Epidermal melanocyte (primary cell): ENCODE results near the gene ERCC8.
"Not testable (repeated sequence)": the region's sequence is repeated elsewhere in the genome, so short reads cannot be mapped to it uniquely, and the experiment has no call there.

Experiments used
- DNase-seq: peaks from one replicate; pipeline ENCODE4 v3.0.0; 2011; ENCODE audit warnings: low spot score; ENCODE audit not compliant: insufficient read length

Gene ERCC8

DNA sequence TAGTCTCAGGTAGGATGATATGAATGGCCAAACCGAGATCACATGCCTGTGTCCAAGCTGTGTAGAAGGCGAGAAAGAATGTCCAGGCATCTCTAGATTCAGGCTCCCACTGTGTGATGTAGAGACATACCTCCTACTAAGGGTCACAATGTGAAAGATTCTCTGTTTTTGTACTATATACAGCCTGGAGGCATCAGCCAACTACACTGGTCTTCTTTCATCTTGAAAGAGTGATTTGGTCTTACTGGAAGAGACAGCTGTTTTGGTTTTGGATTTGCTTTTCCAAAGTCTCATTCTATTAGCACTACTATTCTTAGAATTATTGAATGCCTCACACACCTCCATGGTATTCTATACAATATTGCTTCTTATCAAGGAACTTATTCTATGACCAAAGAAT is 26.4 kb downstream of the ERCC8 start:
- no peak for DNase-seq

DNA sequence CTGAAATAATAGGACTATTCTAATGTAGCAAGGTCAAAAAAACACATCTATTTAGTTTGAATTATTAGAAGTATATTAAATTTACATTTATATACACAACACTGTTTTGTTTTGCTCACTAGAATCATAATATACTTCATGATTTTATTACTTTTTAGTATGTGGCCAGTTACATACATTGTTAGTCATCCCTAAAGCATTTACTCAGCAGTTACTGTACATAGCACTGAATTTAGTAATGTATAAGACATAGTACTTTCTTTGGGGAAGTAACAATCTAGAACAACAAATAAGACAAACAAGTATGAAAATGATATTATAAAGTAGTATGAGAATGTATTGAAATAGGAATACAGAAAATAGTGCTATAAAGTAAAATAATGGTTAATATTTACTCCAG is 28.2 kb downstream of the ERCC8 start:
- no peak for DNase-seq

DNA sequence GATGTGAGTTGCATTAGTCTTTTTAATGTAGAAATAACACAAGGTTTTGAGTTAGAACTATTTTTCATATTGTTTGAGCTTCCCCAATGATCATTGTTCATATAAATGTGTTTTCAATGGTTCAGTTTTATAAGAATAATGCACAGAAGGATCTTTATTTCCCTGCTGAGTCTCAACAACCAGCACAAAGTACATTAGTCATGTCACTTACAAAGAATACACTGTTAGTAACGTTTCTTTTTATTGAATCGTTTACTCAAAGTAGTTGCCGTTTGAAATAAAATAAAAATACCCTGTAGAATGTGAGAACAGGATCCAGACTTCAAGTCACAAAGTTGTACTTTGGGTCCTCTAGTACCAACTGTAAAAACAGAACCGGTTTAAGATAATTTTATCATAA is 41.5 kb downstream of the ERCC8 start:
- DNase-seq, result no peak

DNA sequence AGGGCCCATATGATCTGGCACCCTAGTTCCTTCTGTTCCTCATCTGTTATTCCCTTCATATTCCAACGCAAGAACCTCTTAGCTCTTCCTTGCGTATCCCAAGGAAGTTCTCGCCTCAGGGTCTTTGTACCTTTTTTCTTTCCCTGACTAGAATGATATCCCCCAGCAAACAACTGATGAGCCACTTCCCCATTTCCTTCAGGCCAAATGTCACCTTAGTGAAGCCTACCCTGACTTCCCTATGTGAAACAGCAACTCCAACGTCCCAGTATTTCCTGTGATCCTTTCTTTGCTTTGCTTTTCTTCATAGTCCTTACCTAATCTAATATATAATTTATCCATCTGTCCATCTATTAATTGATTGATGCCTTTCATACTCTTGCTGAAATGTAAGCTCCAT is 47.9 kb downstream of the ERCC8 start:
- no peak for DNase-seq

DNA sequence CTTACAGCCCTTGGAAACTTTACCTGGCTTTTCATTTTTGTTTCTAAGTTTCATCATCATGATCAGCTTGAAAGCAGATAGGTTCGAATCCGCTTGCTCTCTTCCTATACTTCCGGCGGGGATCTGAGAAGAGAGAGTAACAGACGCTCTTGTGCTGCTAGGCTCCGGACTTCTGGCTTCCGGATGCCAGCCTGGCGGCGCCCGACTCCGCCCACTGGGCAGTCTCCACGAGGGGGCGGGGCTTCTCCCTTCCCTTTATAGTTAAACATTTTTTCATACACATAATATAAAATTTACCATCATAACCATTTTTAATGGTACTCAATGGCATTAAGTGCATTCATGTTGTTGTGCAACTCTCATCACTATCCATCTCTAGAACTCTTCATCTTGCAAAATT is 51.3 kb downstream of the ERCC8 start:
- DNase-seq, result no peak

DNA sequence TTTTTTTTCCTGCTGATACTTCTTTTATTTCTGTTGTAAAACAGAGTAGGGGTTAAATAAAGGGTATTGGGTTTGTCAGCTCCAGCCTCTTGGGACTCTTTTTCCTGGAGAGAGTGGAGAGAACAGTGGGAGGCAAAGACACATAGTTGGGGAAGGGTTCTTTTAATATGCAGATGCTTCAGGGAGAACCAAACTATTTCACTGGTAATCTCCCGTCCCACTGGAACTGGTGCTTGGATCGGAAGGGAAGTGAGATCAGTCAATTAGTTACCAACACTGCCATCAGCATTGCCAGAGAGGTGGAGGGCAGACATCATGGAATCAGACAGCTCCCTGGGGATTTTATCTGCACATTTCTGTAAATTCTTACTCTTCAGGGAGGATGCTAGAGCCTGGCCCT is 53.2 kb downstream of the ERCC8 start:
- no peak for DNase-seq

DNA sequence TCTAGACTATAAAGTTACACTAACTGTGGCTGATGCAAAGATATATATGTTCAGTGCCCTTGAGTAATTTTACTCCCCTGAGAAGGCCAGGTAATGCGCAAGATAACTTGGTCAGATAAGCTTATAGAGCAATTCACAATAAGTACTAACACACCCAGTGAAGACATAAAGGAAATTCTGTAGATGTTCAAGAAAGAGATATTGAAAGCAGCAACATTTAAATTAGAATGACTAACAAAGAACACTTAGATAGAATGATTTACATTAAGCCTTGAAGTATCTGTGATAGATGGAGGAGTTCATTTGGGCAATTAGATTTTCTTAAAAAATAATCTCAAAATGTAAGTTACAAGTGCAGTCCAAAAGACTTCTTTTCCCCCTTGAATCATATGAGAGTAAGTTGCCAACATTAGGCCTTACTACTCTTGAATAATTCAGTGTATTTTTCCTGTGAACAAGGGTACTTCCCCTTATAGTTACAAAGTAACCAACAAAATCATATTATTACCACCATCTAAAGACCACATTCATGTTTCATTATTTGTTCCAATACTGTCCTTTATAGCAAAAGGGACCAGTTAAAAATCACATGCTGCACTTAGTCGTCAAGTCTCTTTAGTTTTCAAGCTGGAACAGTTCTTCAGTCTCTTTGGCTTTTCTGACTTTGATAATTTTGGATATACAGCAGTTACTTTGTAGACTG is 56.4 kb downstream of the ERCC8 start:
- no peak for DNase-seq

DNA sequence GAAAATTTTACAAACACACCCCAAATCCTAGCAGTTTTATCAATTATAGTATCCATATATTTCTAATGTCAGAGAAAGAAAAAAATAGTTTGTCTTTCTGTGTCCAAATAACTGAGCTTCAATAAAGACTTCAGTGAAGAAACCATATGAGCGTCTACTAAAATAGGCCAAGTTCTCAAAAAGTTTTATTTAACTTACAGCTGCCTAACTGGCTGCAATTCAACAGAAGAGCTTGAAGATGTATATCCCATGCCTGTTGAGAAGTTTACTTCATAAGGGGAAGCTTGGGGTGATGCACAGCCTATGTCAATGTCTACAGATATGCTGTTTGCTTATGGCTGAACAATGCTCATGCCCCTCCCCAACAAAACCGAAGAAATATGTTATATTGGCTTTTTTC is 57.1 kb downstream of the ERCC8 start:
- DNase-seq, result no peak

DNA sequence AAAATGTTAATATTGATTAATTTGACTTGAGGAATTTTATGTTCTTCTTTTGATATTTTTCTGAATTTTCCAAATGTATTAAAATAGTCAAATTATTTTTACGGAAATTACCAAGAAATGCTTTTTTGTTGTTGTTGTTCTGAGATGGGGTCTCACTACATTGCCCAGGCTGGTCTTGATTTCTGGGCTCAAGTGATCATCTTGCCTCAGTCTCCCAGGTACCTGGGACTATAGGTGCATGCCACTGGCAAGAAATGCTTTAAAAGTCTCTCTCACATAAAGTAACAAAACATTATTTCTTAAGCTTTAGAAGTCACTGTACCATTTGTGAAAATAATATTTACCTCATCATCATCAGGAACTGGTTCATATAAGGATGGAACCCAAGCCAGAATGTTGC is 57.8 kb downstream of the ERCC8 start:
- no peak for DNase-seq

DNA sequence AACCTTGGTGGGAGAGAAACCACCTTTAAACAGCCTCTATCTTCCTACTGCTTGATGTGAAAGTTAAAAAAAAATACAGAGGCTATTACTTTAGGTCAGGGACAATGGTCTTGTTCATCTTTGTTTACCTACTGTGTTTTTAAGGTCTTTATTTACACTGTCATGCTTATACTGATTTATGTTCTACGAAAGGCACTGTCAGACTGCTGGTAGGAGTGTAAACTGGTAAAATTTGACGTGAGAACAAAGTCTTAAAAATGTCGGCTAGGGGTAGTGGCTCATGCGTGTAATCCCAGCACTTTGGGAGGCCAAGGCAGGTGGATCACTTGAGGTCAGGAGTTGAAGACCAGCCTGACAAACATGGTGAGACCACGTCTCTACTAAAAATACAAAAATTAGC is 58.7 kb downstream of the ERCC8 start:
- DNase-seq, result no peak

DNA sequence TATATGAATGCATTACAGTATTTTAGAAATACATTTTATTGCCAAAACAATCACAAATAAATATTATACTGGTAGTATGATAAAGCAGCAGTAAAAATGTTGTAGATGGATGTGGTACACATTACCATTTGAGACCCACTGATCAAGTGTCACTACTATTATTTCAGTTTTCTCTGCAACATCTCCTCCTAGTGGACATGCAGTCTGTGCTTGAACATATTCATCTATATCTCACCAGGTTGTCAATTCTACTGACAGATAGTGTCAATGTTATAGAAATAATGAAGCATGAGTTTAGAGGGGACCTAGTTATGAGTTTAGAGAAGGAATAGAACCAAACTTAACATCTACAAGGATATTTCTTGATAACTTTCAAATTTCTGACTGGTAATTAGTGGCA is 61.6 kb downstream of the ERCC8 start:
- no peak for DNase-seq

DNA sequence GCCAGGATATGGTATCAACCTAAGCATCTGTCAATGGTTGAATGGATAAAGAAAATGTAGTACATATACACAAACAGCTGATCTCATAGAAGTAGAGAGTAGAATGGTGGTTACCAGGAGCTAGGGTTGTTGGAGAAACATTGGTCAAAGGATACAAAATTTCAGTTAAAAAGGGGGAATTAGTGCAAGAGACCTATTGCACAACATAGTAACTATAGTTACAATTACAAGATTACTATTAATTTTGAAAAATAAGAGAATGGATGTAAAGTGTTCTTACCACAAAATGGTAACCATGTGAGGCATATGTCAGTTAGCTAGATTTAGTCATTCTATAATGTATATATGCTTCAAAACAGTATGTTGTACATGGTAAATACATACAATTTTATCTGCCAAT is 72.0 kb downstream of the ERCC8 start:
- no peak for DNase-seq

DNA sequence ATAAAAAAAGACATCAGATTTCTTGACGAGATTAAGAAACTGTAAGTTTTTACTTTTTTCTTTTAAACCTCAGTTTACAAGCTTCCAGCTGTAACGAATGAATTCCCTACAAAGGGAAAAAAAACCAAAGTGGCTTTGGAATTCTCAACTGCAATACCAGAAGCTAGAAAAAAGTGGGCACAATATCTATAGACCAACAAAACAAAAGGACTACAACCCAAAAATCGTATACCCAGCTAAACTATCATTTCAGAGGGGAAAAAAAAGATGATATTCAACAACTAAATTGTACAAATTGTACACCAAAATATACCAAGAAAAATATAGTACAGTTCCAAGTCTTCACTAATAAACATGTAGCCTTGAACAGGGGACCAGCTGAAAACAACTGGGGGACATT is 74.0 kb downstream of the ERCC8 start:
- no peak for DNase-seq

DNA sequence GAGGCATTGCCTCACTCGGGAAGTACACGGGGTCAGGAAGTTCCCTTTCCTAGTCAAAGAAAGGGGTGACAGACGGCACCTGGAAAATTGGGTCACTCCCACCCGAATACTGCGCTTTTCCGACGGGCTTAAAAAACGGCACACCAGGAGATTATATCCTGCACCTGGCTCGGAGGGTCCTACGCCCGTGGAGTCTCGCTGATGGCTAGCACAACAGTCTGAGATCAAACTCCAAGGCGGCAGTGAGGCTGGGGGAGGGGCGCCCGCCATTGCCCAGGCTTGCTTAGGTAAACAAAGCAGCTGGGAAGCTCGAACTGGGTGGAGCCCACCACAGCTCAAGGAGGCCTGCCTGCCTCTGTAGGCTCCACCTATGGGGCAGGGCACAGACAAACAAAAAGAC is 84.3 kb downstream of the ERCC8 start:
- not testable (repeated sequence) for DNase-seq

DNA sequence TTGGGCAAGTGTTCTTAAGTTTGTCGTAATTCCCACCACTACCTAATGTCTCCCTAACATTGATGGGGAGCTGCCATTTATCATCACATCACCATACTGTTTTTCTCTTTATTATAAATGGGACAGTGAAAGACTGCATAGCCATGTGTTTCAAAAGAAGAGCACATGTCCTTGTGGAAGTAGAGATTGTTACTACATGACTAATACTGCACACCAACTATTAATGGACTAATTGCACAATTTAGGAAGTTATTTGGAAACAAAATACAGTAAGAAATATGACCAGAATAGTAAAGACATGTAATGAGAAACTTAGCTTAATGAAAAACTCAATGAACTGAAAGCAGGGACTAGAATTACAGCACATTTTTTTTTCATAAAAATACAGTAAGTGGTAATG is 88.8 kb downstream of the ERCC8 start:
- no peak for DNase-seq

DNA sequence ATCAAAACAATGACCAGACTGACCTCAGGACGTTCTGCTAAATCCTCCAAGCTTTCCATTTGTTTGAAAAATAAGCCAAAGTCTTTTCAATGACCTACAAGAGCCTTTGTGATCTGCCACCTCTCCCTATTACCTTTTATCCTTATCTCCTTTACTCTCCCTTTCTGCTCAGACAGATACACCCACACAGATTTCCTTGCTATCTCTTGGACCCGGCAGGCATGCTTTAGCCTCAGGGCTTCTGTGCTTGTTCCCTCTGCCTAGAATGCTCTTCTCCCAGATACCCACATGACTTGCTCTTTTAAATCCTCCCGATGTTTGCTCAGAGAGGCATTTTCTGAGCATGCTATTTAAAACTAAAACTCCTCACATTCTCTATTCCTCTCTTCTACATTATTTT is 91.9 kb downstream of the ERCC8 start:
- no peak for DNase-seq

DNA sequence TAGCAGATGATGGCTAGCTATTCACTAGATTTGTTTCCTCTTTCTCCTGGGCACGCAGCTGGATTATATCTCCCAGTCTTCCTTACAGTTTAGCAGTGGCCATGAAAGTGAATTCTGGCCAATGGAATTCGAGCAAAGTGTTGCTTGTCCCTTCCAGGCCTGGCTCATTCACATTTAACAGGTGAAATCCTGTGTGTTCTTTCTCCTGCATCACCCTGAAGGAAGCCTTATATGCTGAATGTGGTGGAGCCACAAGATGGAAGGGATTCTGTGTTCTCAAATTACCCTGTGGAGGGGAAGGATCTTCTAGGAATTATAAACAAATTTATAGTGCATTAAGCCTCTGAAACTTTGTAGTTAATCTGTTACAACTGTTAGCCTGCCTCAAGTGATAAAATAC is 92.6 kb downstream of the ERCC8 start:
- DNase-seq, result no peak

DNA sequence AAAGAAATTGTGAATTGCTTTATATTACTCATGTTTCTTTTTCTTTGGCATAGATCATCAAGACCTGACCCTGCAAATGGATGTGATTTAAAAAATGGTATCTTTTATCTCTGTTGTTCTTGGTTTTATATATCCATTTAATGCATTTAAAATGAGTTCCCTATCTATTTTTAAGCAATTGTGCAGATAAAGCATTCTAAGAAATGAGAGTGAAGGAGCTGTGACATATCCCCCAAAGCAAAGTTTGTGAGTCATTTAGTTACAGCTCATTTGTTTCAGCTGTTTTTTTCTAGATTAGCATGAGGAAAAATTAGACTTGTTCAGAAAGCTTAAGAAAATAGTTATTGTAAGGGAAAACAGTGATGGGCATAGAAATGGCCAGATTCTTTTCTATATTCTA is 93.2 kb downstream of the ERCC8 start:
- DNase-seq, result no peak

DNA sequence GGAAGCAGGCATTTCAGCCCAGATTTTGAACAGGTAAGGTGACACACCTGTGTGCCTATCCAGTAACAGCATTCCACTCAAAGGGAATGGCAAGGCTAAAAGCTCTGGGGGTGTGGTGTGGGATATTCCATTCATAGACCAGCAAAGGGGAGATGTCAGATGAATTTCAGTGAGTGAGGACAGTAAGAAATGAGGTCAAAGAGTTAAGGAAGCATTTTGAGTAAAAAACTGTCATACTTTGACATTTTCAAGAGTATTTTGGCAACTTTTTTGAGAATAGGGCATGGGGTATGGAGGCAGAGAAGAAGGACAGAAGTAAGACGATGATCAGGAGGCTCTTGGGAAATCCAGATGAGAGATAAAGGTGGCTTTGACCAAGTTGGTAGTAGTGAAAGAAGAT is 98.6 kb downstream of the ERCC8 start:
- DNase-seq, result no peak

DNA sequence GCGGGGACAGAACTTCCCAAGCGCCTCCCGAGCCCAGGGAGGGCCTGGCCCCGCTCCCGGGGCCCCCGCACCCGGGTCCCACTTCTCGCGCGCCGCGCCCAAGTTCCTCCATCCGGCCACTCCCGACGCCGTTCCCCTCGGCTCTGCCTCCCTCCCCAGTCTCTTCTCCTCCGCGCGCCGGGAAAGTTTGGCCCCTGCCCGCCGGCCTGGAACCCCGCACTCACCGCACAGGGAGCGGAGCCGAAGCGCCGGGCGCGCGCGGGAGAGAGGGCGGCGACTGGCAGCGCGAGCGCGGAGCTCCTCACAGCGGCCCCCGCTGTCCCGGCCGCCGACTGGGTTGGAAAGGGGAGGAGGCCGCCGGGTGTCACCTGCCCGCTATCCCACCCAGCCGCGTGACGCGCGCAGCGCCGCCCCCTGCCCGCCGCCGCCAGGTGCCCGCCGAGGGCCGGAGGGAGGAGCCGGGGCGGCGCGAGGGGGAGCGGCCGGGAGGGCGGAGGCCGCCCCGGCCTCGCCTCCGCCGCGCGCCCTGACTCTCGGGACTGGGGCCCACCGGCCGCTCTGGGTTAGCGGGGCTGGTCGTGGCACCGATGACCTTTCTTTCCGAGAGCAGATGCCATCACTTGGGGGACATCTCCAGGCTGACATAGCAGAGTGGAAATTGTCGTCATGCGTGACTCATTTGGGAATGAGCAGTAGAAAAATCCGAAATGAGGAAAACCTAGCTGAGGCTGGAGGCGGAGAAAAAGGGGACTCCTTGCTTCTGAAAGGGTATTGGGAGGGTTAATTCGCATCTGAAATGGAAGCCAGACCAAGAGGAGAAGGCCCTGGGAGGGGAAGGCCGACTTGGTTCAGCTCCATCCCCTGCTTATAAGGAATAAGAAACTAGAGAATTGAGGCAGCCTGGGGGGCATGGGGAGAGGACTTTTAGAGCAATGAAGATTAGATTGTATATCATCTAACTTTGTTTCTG is 100.6 kb downstream of the ERCC8 start, which contains the start of gene ELOVL7:
Gene ELOVL7, minus strand, starts transcription at position 334 of the 970 bp plus-strand sequence. CDS start 56,872 bp downstream, outside the sequence.
- no peak for DNase-seq

DNA sequence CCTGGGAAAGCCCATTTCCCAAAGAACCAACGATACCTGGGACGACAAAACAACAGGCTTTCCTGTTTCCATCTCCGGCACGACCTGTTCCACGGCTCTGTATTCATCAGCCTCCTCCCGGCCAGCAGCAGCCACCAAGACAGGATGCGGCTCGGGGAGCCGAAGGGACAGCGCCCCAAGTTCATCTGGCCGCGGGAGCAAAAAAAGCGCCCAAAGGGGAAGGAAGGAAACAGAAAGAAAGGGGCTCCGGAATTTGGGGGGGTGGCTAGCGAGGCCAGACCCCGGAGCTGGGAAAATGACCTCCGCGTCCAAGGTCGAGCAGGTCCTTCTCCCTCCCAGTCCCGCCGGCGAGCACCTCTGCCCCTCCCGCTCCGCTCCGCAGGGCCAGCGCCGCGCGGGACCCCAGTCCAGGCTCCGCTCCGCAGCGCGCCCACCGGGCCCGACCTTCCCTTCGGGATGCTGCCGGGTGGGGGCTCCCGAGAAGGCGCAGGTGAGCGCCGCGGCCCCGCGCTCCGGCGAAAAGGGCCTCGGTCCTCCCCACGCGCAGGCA is 101.4 kb downstream of the ERCC8 start:
- DNase-seq, result no peak

DNA sequence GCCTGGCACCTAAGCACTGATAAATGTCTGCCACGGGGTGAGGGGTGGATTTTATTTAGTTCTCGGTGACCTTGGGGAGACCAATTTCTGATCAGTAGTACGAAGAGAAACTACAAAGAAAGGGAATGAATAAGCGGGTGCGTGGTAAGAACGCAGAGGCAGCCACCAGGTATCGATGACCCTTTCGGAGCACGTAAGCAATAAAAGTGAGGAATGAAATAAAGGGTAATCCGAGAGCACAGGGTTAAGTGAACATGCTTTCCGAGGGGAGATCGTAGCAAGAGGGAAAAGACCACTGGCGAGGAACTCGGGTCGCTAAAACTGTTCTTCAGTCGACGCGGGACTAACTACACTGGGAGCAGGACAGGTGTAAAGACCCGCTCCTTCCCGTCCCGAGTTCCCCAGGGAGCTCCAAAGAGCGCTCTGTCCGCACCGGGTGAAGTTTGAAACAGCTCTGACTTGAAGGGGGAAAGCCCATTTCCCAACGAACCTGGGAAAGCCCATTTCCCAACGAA is 101.9 kb downstream of the ERCC8 start:
- DNase-seq, result no peak
